Astrocyte of the spinal cord (primary cell): ENCODE data around the gene ACTN1.

Source experiments
- DNase-seq: peaks from one replicate; pipeline ENCODE4 v3.0.0; 2011; ENCODE audit warnings: low read depth, low spot score
- H3K4me3 ChIP-seq: 2 replicates; pipeline ENCODE4 v1.5.1; 2011; ENCODE audit warnings: low read depth, mild to moderate bottlenecking, low read length, moderate library complexity
- in situ Hi-C: cut with HindIII; loops from 2 replicates; pipeline ENCODE4 v1.10.0; 2017; ENCODE audit warnings: low sequenced_read_pairs
- TF ChIP-seq, protein P1 (sequence below): IDR thresholded peaks from 2 replicates; pipeline ENCODE4 v1.5.1; 2012; ENCODE audit warnings: low read depth, mild to moderate bottlenecking, low read length, inconsistent platforms

The ACTN1 gene

GRCh38 chr14:68994056-68994455 lies 15.0 kb upstream of the ACTN1 start:
- TF ChIP-seq, protein P1, sequence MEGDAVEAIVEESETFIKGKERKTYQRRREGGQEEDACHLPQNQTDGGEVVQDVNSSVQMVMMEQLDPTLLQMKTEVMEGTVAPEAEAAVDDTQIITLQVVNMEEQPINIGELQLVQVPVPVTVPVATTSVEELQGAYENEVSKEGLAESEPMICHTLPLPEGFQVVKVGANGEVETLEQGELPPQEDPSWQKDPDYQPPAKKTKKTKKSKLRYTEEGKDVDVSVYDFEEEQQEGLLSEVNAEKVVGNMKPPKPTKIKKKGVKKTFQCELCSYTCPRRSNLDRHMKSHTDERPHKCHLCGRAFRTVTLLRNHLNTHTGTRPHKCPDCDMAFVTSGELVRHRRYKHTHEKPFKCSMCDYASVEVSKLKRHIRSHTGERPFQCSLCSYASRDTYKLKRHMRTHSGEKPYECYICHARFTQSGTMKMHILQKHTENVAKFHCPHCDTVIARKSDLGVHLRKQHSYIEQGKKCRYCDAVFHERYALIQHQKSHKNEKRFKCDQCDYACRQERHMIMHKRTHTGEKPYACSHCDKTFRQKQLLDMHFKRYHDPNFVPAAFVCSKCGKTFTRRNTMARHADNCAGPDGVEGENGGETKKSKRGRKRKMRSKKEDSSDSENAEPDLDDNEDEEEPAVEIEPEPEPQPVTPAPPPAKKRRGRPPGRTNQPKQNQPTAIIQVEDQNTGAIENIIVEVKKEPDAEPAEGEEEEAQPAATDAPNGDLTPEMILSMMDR, result no peak
- no peak overlapping the region for H3K4me3 ChIP-seq
- in situ Hi-C loops, result no loop called here

DNA sequence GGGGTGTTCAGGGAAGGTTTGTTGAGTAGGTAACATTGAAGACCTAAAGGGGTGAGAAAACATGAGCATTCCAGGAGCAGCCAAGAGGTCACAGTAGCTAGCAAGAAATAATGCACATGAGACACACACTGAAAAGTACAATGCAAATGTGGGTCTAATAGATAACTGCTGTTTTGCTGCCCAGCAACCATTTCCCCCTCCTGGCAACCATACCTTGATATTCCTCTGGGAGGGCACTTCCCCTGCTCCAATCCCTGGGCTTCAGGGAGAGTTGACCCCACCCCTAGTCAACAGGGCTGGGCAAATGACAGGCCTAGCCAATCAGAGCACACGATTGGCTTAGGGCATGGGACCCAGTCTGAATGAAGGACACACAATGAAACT lies 8.5 kb upstream of the ACTN1 start:
- in situ Hi-C loops, result no loop called here
- TF ChIP-seq, protein P1, result no peak
- DNase-seq, result no peak

More at GRCh38 chr14:68994056-68994455, 15.0 kb upstream of the ACTN1 start:
- no peak for DNase-seq

GRCh38 chr14:68986926-68987652 lies 8.0 kb upstream of the ACTN1 start:
- TF ChIP-seq, protein P1, result no peak
- in situ Hi-C loops, result no loop called here
- DNase-seq, result no peak

More for the DNA sequence above, 8.5 kb upstream of the ACTN1 start:
- H3K4me3 ChIP-seq, result no peak overlapping the region

GRCh38 chr14:68986225-68986624 lies 7.1 kb upstream of the ACTN1 start:
- no peak overlapping the region for H3K4me3 ChIP-seq
- TF ChIP-seq, protein P1, result no peak
- in situ Hi-C loops, result no loop called here
- no peak for DNase-seq

More at GRCh38 chr14:68986926-68987652, 8.0 kb upstream of the ACTN1 start:
- no peak overlapping the region for H3K4me3 ChIP-seq

- TF ChIP-seq, protein P1, result no peak
These were observed 5.6 kb upstream of the ACTN1 start for GRCh38 chr14:68984686-68985085.

DNA sequence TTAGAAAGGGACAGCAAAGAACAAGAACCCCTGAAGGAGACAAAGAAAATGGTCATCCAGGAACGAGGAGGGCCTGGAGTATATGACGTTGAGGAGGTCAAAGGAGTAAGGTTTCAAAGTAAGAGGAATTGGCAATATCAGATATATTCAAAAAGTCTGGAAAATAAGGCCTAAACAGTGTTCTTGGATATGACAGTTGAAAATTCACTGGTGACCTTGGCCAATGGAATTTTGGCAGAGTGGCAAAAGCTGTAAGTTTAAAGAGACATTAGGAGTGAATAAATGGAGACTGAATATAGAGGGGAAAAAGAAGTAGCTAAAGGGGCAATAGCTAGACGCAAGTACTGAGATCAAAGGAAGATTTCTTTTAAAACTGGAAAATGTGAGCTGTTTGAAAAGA lies 4.1 kb upstream of the ACTN1 start:
- in situ Hi-C loops, result no loop called here
- no peak overlapping the region for H3K4me3 ChIP-seq
- no peak for DNase-seq
- TF ChIP-seq, protein P1, result no peak

More at GRCh38 chr14:68984686-68985085, 5.6 kb upstream of the ACTN1 start:
- no peak overlapping the region for H3K4me3 ChIP-seq
- DNase-seq, result no peak
- in situ Hi-C loops, result no loop called here

- in situ Hi-C loops, result no loop called here
- TF ChIP-seq, protein P1, result no peak
- no peak for DNase-seq
- no peak overlapping the region for H3K4me3 ChIP-seq
These were observed 3.5 kb upstream of the ACTN1 start for GRCh38 chr14:68982581-68982980.
